ENCODE data around the gene FOLR1.
"Not testable (repeated sequence)": the region's sequence is repeated elsewhere in the genome, so short reads cannot be mapped to it uniquely, and the experiment has no call there.

Gene FOLR1

DNA sequence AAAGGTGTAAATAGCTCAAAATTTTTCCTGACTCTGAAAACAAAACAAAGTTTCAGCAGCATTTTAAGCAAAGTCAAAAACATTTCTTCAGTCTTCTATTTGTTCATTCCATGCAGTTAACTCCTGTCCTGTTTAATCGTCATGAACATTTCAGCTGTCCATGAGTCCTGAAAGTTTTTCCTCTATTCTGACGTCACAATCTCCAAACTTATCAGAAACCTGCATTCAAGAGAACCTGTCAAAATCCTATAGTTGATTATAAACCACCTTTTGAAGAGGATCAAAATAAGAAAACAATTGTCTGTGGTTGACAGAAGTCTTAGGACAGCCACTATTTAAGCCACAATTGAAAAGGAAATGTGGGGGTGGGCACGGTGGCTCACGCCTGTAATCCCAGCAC is 41.1 kb upstream of the FOLR1 start:
- H3K27ac ChIP-seq (replicated peaks) = no peak overlapping the region
- TF ChIP-seq REST (IDR thresholded peaks at IDR 0.05; ENCODE audit: insufficient replicate concordance, low read depth) = no peak
- no peak for TF ChIP-seq SPI1 (IDR thresholded peaks at IDR 0.05; ENCODE audit: borderline replicate concordance, low read depth)
- no peak for TF ChIP-seq POLR2AphosphoS5 (IDR thresholded peaks at IDR 0.05; ENCODE audit: low read depth)
- TF ChIP-seq GABPA (IDR thresholded peaks at IDR 0.05; ENCODE audit: low read depth) = no peak
- TF ChIP-seq CTCF (IDR thresholded peaks at IDR 0.05; ENCODE audit: insufficient read depth, low read length) = no peak
- DNase-seq (ENCODE audit: low read depth in 1 of 2, low spot score in 1 of 2) = no peak
- H3K27me3 ChIP-seq (ENCODE audit: insufficient read depth, poor library complexity, severe bottlenecking) = no peaks in the 10 kb centered on the region
- H3K4me3 ChIP-seq (replicated peaks; ENCODE audit: insufficient read depth, low read length) = no peak overlapping the region

DNA sequence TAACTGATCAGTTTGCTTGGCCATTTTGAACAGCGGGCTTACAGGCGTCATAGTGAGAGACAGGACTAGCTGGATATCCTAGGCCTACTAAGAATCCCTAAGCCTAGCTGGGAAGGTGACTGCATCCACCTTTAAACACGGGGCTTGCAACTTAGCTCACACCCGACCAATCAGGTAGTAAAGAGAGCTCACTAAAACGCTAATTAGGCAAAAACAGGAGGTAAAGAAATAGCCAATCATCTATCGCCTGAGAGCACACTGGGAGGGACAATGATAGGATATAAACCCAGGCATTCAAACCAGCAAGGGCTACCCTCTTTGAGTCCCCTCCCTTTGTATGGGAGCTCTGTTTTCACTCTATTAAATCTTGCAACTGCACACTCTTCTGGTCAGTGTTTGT is 38.1 kb upstream of the FOLR1 start:
- H3K27ac ChIP-seq (replicated peaks); DNase-seq (ENCODE audit: low read depth in 1 of 2, low spot score in 1 of 2): not testable (repeated sequence)

GRCh38 chr11:72154816-72155215 is 37.1 kb upstream of the FOLR1 start:
- H3K4me3 ChIP-seq (replicated peaks; ENCODE audit: insufficient read depth, low read length) = no peak overlapping the region
- no peaks in the 10 kb centered on the region for H3K27me3 ChIP-seq (ENCODE audit: insufficient read depth, poor library complexity, severe bottlenecking)
- no peak overlapping the region for H3K27ac ChIP-seq (replicated peaks)
- TF ChIP-seq GABPA (IDR thresholded peaks at IDR 0.05; ENCODE audit: low read depth) (no peak), POLR2AphosphoS5 (IDR thresholded peaks at IDR 0.05; ENCODE audit: low read depth) (no peak), REST (IDR thresholded peaks at IDR 0.05; ENCODE audit: insufficient replicate concordance, low read depth) (no peak), CTCF (IDR thresholded peaks at IDR 0.05; ENCODE audit: insufficient read depth, low read length) (no peak), SPI1 (IDR thresholded peaks at IDR 0.05; ENCODE audit: borderline replicate concordance, low read depth) (no peak)
- no peak for DNase-seq (ENCODE audit: low read depth in 1 of 2, low spot score in 1 of 2)

More for the DNA sequence above, 38.1 kb upstream of the FOLR1 start:
- H3K27me3 ChIP-seq (ENCODE audit: insufficient read depth, poor library complexity, severe bottlenecking); H3K4me3 ChIP-seq (replicated peaks; ENCODE audit: insufficient read depth, low read length): not testable (repeated sequence)

GRCh38 chr11:72155751-72156150 is 36.2 kb upstream of the FOLR1 start:
- DNase-seq (ENCODE audit: low read depth in 1 of 2, low spot score in 1 of 2) = no peak
- no peak for TF ChIP-seq POLR2AphosphoS5 (IDR thresholded peaks at IDR 0.05; ENCODE audit: low read depth)
- no peak for TF ChIP-seq SPI1 (IDR thresholded peaks at IDR 0.05; ENCODE audit: borderline replicate concordance, low read depth)
- TF ChIP-seq CTCF (IDR thresholded peaks at IDR 0.05; ENCODE audit: insufficient read depth, low read length) = no peak
- no peak for TF ChIP-seq REST (IDR thresholded peaks at IDR 0.05; ENCODE audit: insufficient replicate concordance, low read depth)
- no peak for TF ChIP-seq GABPA (IDR thresholded peaks at IDR 0.05; ENCODE audit: low read depth)
- Histone ChIP-seq H3K27ac (replicated peaks) (no peak overlapping the region), H3K27me3 (ENCODE audit: insufficient read depth, poor library complexity, severe bottlenecking) (no peaks in the 10 kb centered on the region), H3K4me3 (replicated peaks; ENCODE audit: insufficient read depth, low read length) (no peak overlapping the region)
